ENCODE data around the gene MAD2L1BP.

- TF ChIP-seq CTCF (IDR thresholded peaks at IDR 0.05) = no peak
- TF ChIP-seq ZFX (IDR thresholded peaks at IDR 0.05; ENCODE audit: borderline replicate concordance) = no peak
Measured at GRCh38 chr6:43679057-43679456, 43.4 kb downstream of the MAD2L1BP start.

Data from 22Rv1 (cell line).